A549 (cell line): ENCODE results near the gene SEMA4D. TPM values are rescaled to one million over a fixed set of nuclear protein-coding genes. Genes with fewer than 3 reads are reported as not detected.

Source experiments
- ATAC-seq, 2 experiments: fragments of 200-7000 bp in 1 of 2; fragments of >200 bp in 1 of 2; cut with Nextera tagmentation in 1 of 2; cut with Tn5 transposase in 1 of 2; 3 replicates each; pipeline versions ENCODE4 v1.8.0 to v1.9.1; 2018 to 2020; ENCODE audit warnings: mild to moderate bottlenecking in 1 of 2, moderate library complexity in 1 of 2
- CTCF ChIA-PET: fragments of 300-600 bp; sonication (Branson Sonifier 250); formaldehyde crosslinking; extraction: SDS; loops from one replicate; lab custom pipeline; 2021; ENCODE audit warnings: antibody characterized with exemption, inconsistent platforms; lab: Yijun Ruan, JAX
- POLR2A ChIA-PET: fragments of 350-600 bp; formaldehyde crosslinking; extraction: SDS; loops from one replicate; lab custom pipeline; 2021; ENCODE audit warnings: antibody characterized with exemption, inconsistent platforms; lab: Yijun Ruan, JAX
- DNase-seq, 2 experiments: peaks; one replicate each; pipeline versions ENCODE4 v3.0.0 to v3.0.0-alpha.2; 2011 to 2016; ENCODE audit warnings: low read depth in 1 of 2, low spot score in 1 of 2
- FAIRE-seq: peaks from 2 replicates; lab custom pipeline; 2011; peaks lifted over from hg19 to GRCh38; lab: Jason Lieb, UNC
- H3K27ac ChIP-seq, 2 experiments: fragments of >200 bp; sonication (Bioruptor Twin); formaldehyde crosslinking; 3 replicates each; pipeline ENCODE4 v1.5.1; 2016 to 2017
- H3K4me1 ChIP-seq: fragments of >200 bp; sonication (Bioruptor Twin); formaldehyde crosslinking; 3 replicates; pipeline ENCODE4 v1.6.1; 2016
- H3K4me2 ChIP-seq: fragments of >200 bp; sonication (Bioruptor Twin); formaldehyde crosslinking; 3 replicates; pipeline ENCODE4 v1.6.1; 2016
- H3K4me3 ChIP-seq: fragments of >200 bp; sonication (Bioruptor Twin); formaldehyde crosslinking; 3 replicates; pipeline ENCODE4 v1.5.1; 2016
- H3K9me3 ChIP-seq: fragments of >200 bp; sonication (Bioruptor Twin); formaldehyde crosslinking; 3 replicates; pipeline ENCODE4 v1.6.1; 2016
- BHLHE40 ChIP-seq: IDR thresholded peaks from 2 replicates; pipeline ENCODE4 v1.6.1; 2012; ENCODE audit warnings: low read depth, low read length, inconsistent platforms
- EHF ChIP-seq: fragments of 250-450 bp; sonication (Bioruptor Pico); IDR thresholded peaks from 2 replicates; pipeline ENCODE4 v1.5.0; 2020; ENCODE audit warnings: mild to moderate bottlenecking
- HEYL ChIP-seq: fragments of 250-450 bp; sonication (Bioruptor Pico); IDR thresholded peaks from 2 replicates; pipeline ENCODE4 v1.8.0; 2021; ENCODE audit warnings: mild to moderate bottlenecking, moderate library complexity
- JUNB ChIP-seq: fragments of >200 bp; sonication (Bioruptor Twin); formaldehyde crosslinking; IDR thresholded peaks from 2 replicates; pipeline ENCODE4 v1.6.1; 2016
- KDM1A ChIP-seq: fragments of 200-600 bp; sonication (generic); IDR thresholded peaks from 2 replicates; pipeline ENCODE4 v1.6.1; 2016; ENCODE audit warnings: low read depth, mild to moderate bottlenecking
- MAFK ChIP-seq: fragments of 450-650 bp; IDR thresholded peaks from 2 replicates; pipeline ENCODE4 v1.6.1; 2014; ENCODE audit not compliant: partially characterized antibody
- NFE2L2 ChIP-seq: fragments of 150-350 bp; conservative IDR thresholded peaks from 2 replicates; pipeline ENCODE4 v1.6.1; 2014; ENCODE audit warnings: low read length
- PHF8 ChIP-seq: fragments of 200-600 bp; sonication (generic); IDR thresholded peaks from 2 replicates; pipeline ENCODE4 v1.6.1; 2016; ENCODE audit warnings: low read depth, mild to moderate bottlenecking, antibody characterized with exemption, moderate library complexity, borderline replicate concordance
- POLR2AphosphoS2 ChIP-seq: conservative IDR thresholded peaks from 2 replicates; pipeline ENCODE4 v1.6.1; 2012; ENCODE audit warnings: low read length, improper control_type of control experiment, inconsistent platforms
- RARB ChIP-seq: fragments of 250-450 bp; sonication (Bioruptor Pico); IDR thresholded peaks from 2 replicates; pipeline ENCODE4 v1.8.0; 2021; ENCODE audit warnings: mild to moderate bottlenecking, moderate library complexity
- SREBF2 ChIP-seq: fragments of 450-650 bp; IDR thresholded peaks from 2 replicates; pipeline ENCODE4 v1.6.1; 2014; ENCODE audit warnings: mild to moderate bottlenecking, moderate library complexity
- ZC3H11A ChIP-seq: fragments of 450-650 bp; IDR thresholded peaks from 2 replicates; pipeline ENCODE4 v1.6.1; 2014; ENCODE audit warnings: antibody characterized with exemption, mild to moderate bottlenecking
- WGBS: methylation state at CpG from one replicate; pipeline ENCODE4 v1.1.6; 2017; ENCODE audit errors: missing lambda C conversion rate; 5-methylcytosine and 5-hydroxymethylcytosine counted together
- polyA plus RNA-seq, 4 experiments: library from polyadenylated mRNA; depleted of rRNA in 3 of 4; stranded (reverse); fragments of >200 nt; fragmentation: RNase III in 1 of 4; extraction: RNeasy Plus Mini Kit Qiagen cat#74134 plus additional on column Dnase treatment in 1 of 4; gene quantifications; 2 replicates in 3 of 4; 3 replicates in 1 of 4; pipeline ENCODE4 v1.2.3, GENCODE V29; 2011 to 2017
- TF ChIP-seq, protein P1 (sequence below): IDR thresholded peaks from 2 replicates; pipeline ENCODE4 v1.6.1; 2012; ENCODE audit warnings: low read depth, borderline replicate concordance
- TF ChIP-seq, protein P2 (sequence below): IDR thresholded peaks from 2 replicates; pipeline ENCODE4 v1.6.1; 2012
- TF ChIP-seq, protein P3 (sequence below): fragments of 200-600 bp; sonication (generic); IDR thresholded peaks from 2 replicates; pipeline ENCODE4 v1.6.1; 2016; ENCODE audit warnings: antibody characterized with exemption, mild to moderate bottlenecking, moderate library complexity
- TF ChIP-seq, protein P4 (sequence below): fragments of 250-450 bp; sonication (Bioruptor Pico); IDR thresholded peaks from 2 replicates; pipeline ENCODE4 v1.5.0; 2021; ENCODE audit warnings: mild to moderate bottlenecking, moderate library complexity, borderline replicate concordance
- TF ChIP-seq, protein P5 (sequence below): fragments of 450-650 bp; IDR thresholded peaks from 2 replicates; pipeline ENCODE4 v1.6.1; 2014; ENCODE audit warnings: antibody characterized with exemption

Gene SEMA4D
- polyA plus RNA-seq, 2 of the 4 experiments (the other 2 are of a cell fraction), result 5.3 to 7.2 TPM

DNA sequence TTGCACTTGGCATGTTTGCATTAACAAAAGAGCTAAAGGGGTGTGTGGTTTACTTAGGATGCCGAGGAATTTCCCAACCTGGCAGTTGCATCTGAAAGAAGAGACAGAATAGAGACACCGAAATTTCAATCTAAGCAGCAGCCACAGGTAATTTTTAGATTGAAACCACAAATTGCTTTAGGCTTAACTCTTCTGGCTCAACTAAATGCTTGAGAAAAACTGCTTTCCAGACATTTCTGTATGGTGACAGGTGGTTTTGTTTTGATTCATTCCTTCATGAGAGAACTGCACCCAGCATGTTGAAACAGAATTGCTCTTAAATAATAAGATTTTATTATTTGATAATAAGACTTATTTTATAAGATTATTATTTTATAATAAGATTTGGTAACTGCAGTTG is 158.1 kb downstream of the SEMA4D start:
- peaks cover 5% of the 10 kb centered on the region; the same call in 1 of the 3 replicates for H3K4me1 ChIP-seq
- H3K27ac ChIP-seq, result no peak overlapping the region
- ChIA-PET POLR2A (no interaction called here), CTCF (interaction anchor here (0.6 to 1.4 kb wide), 2 partner anchors 8 to 19 kb away, joined by 3 to 4 read pairs; no protein-coding TSS in a partner anchor)
- no peak for ATAC-seq
- 90% methylated on average over 2 of the region's 2 CpGs for WGBS
- no peak for FAIRE-seq
- H3K4me2 ChIP-seq, result no peak overlapping the region
- no peak for DNase-seq
- H3K4me3 ChIP-seq, result no peak overlapping the region
- H3K9me3 ChIP-seq, result no peaks in the 10 kb centered on the region
- TF ChIP-seq, protein P1, sequence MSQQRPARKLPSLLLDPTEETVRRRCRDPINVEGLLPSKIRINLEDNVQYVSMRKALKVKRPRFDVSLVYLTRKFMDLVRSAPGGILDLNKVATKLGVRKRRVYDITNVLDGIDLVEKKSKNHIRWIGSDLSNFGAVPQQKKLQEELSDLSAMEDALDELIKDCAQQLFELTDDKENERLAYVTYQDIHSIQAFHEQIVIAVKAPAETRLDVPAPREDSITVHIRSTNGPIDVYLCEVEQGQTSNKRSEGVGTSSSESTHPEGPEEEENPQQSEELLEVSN, result no peak
- no peak for TF ChIP-seq RARB (CRISPR knock-in tag)
- TF ChIP-seq, protein P2, sequence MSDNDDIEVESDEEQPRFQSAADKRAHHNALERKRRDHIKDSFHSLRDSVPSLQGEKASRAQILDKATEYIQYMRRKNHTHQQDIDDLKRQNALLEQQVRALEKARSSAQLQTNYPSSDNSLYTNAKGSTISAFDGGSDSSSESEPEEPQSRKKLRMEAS, result no peak

DNA sequence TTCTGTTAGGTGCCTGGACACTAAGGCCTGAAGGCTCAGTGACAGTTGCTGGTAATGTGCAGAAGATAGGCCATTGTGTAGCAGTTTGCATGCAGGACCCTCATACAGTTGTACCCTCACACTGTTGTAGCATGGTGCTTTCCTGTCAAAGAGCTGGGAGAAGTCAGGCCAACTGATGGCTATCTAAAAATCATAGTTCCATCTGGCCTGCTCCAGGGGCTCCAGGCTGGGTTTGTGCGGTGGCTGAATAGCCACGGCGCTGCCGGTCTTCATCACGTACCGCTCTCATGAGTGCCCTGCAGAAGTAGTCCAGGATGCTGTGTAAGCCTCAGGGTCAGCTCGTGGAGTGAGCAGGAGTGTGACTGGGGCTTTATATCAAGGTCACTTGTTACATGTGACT is 167.4 kb downstream of the SEMA4D start:
- no peaks in the 10 kb centered on the region for H3K9me3 ChIP-seq
- no peak for DNase-seq
- no peaks in the 10 kb centered on the region for H3K4me1 ChIP-seq
- no peak for FAIRE-seq
- POLR2A ChIA-PET, result no interaction called here
- no peak for TF ChIP-seq JUNB
- TF ChIP-seq, protein P1, result no peak
- no peak for TF ChIP-seq RARB (CRISPR knock-in tag)
- TF ChIP-seq, protein P3, sequence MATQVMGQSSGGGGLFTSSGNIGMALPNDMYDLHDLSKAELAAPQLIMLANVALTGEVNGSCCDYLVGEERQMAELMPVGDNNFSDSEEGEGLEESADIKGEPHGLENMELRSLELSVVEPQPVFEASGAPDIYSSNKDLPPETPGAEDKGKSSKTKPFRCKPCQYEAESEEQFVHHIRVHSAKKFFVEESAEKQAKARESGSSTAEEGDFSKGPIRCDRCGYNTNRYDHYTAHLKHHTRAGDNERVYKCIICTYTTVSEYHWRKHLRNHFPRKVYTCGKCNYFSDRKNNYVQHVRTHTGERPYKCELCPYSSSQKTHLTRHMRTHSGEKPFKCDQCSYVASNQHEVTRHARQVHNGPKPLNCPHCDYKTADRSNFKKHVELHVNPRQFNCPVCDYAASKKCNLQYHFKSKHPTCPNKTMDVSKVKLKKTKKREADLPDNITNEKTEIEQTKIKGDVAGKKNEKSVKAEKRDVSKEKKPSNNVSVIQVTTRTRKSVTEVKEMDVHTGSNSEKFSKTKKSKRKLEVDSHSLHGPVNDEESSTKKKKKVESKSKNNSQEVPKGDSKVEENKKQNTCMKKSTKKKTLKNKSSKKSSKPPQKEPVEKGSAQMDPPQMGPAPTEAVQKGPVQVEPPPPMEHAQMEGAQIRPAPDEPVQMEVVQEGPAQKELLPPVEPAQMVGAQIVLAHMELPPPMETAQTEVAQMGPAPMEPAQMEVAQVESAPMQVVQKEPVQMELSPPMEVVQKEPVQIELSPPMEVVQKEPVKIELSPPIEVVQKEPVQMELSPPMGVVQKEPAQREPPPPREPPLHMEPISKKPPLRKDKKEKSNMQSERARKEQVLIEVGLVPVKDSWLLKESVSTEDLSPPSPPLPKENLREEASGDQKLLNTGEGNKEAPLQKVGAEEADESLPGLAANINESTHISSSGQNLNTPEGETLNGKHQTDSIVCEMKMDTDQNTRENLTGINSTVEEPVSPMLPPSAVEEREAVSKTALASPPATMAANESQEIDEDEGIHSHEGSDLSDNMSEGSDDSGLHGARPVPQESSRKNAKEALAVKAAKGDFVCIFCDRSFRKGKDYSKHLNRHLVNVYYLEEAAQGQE, result no peak
- TF ChIP-seq EHF (CRISPR knock-in tag), result no peak
- TF ChIP-seq HEYL (CRISPR knock-in tag), result no peak
- TF ChIP-seq, protein P4, sequence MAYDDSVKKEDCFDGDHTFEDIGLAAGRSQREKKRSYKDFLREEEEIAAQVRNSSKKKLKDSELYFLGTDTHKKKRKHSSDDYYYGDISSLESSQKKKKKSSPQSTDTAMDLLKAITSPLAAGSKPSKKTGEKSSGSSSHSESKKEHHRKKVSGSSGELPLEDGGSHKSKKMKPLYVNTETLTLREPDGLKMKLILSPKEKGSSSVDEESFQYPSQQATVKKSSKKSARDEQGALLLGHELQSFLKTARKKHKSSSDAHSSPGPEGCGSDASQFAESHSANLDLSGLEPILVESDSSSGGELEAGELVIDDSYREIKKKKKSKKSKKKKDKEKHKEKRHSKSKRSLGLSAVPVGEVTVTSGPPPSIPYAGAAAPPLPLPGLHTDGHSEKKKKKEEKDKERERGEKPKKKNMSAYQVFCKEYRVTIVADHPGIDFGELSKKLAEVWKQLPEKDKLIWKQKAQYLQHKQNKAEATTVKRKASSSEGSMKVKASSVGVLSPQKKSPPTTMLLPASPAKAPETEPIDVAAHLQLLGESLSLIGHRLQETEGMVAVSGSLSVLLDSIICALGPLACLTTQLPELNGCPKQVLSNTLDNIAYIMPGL (CRISPR knock-in tag), result no peak
- no peak for TF ChIP-seq PHF8
- no peak for TF ChIP-seq SREBF2
- TF ChIP-seq ZC3H11A, result no peak
- TF ChIP-seq BHLHE40, result no peak
- TF ChIP-seq NFE2L2, result no peak
- TF ChIP-seq MAFK, result no peak
- TF ChIP-seq KDM1A, result no peak
- TF ChIP-seq, protein P5, sequence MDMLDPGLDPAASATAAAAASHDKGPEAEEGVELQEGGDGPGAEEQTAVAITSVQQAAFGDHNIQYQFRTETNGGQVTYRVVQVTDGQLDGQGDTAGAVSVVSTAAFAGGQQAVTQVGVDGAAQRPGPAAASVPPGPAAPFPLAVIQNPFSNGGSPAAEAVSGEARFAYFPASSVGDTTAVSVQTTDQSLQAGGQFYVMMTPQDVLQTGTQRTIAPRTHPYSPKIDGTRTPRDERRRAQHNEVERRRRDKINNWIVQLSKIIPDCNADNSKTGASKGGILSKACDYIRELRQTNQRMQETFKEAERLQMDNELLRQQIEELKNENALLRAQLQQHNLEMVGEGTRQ, result no peak
- TF ChIP-seq POLR2AphosphoS2, result no peak
- H3K4me2 ChIP-seq, result no peak overlapping the region
- H3K4me3 ChIP-seq, result no peak overlapping the region
- whole genome bisulfite sequencing, result 97% methylated on average over 5 of the region's 7 CpGs
- H3K27ac ChIP-seq, result no peak overlapping the region
- no peak; a peak in 1 of 6 replicates for ATAC-seq
- CTCF ChIA-PET, result no interaction called here
